Transverse colon (tissue), 4 donors: Measurements from ENCODE around the gene LRRC42.

ENCODE experiments used
- CTCF ChIP-seq, 5 experiments: fragments of 200-600 bp in 3 of 5; fragments of 450-650 bp in 2 of 5; sonication (generic) in 3 of 5; IDR thresholded peaks; 1 replicate in 2 of 5; 2 replicates in 3 of 5; pipeline ENCODE4 v1.5.1; 2016 to 2017; ENCODE audit warnings: antibody characterized with exemption in 5 of 5, inconsistent platforms in 3 of 5, mild to moderate bottlenecking in 2 of 5, moderate library complexity in 1 of 5
- EP300 ChIP-seq: sonication (generic); formaldehyde crosslinking; IDR thresholded peaks from one replicate; pipeline ENCODE4 v1.6.1; 2017; ENCODE audit warnings: antibody characterized with exemption, low read depth
- POLR2A ChIP-seq: fragments of 450-650 bp; IDR thresholded peaks from one replicate; pipeline ENCODE4 v1.6.1; 2016; ENCODE audit warnings: antibody characterized with exemption, mild to moderate bottlenecking, moderate library complexity
- POLR2AphosphoS5 ChIP-seq, 3 donors: sonication (generic); formaldehyde crosslinking; IDR thresholded peaks; one replicate each; pipeline ENCODE4 v1.6.1; 2016; ENCODE audit warnings: antibody characterized with exemption in 3 of 3

- TF ChIP-seq CTCF (IDR thresholded peaks at IDR 0.05) (no peak), POLR2AphosphoS5 (IDR thresholded peaks at IDR 0.05) (no peak), POLR2A (no peak), EP300 (no peak)
These were observed 26.5 kb upstream of the LRRC42 start for GRCh38 chr1:53919675-53920066.
